Occipital lobe (tissue), 2 donors: ENCODE measurements around the gene SCGB3A2. TPM values are rescaled to one million over a fixed set of nuclear protein-coding genes. Genes with fewer than 3 reads are reported as not detected.

ENCODE experiments used
- DNase-seq: peaks from one replicate; lab custom pipeline; 2025; lab: John Stamatoyannopoulos, UW
- total RNA-seq: library from RNA; depleted of rRNA; stranded (reverse); fragments of >200 nt; gene quantifications from one replicate; pipeline ENCODE4 v1.2.3, GENCODE V29; 2014

Gene SCGB3A2
- total RNA-seq, result not detected

- DNase-seq, result no peak
Observed at GRCh38 chr5:147878066-147878759, at the start of gene SCGB3A2. Gene SCGB3A2, plus strand, starts transcription at chr5:147878711. Its CDS starts 93 bp downstream, at chr5:147878804.

- DNase-seq, result no peak
Observed at GRCh38 chr5:147830035-147830434, 48.5 kb upstream of the SCGB3A2 start.

- no peak for DNase-seq
Observed at GRCh38 chr5:147831465-147831864, 47.0 kb upstream of the SCGB3A2 start, which contains the start of gene SPINK1. Gene SPINK1, minus strand, starts transcription at chr5:147831671. Its CDS starts 94 bp downstream, at chr5:147831577.

GRCh38 chr5:147832541-147832940, 46.0 kb upstream of the SCGB3A2 start:
- DNase-seq, result no peak

- no peak for DNase-seq
Observed at GRCh38 chr5:147835386-147835798, 43.1 kb upstream of the SCGB3A2 start.

- DNase-seq, result no peak
Observed at GRCh38 chr5:147836439-147836838, 42.1 kb upstream of the SCGB3A2 start.

GRCh38 chr5:147842869-147843268, 35.6 kb upstream of the SCGB3A2 start:
- no peak for DNase-seq

GRCh38 chr5:147844846-147845245, 33.7 kb upstream of the SCGB3A2 start:
- no peak for DNase-seq

- DNase-seq, result no peak
Observed at GRCh38 chr5:147845618-147846017, 32.9 kb upstream of the SCGB3A2 start.

- DNase-seq, result no peak
Observed at GRCh38 chr5:147849226-147849625, 29.3 kb upstream of the SCGB3A2 start.

GRCh38 chr5:147851578-147851977, 26.9 kb upstream of the SCGB3A2 start:
- no peak for DNase-seq

GRCh38 chr5:147852365-147852764, 26.1 kb upstream of the SCGB3A2 start:
- DNase-seq, result no peak

- no peak for DNase-seq
Observed at GRCh38 chr5:147853372-147853987, 25.0 kb upstream of the SCGB3A2 start.

- DNase-seq, result no peak
Observed at GRCh38 chr5:147854331-147854730, 24.2 kb upstream of the SCGB3A2 start.

GRCh38 chr5:147854894-147855773, 23.4 kb upstream of the SCGB3A2 start:
- DNase-seq, result no peak

GRCh38 chr5:147855774-147856069, 22.8 kb upstream of the SCGB3A2 start:
- DNase-seq, result no peak

- DNase-seq, result no peak
Observed at GRCh38 chr5:147856801-147857200, 21.7 kb upstream of the SCGB3A2 start.

- DNase-seq, result peak; percentile 40
Observed at GRCh38 chr5:147857302-147858129, 21.0 kb upstream of the SCGB3A2 start.

GRCh38 chr5:147858565-147858964, 19.9 kb upstream of the SCGB3A2 start:
- DNase-seq, result no peak

GRCh38 chr5:147859962-147860640, 18.4 kb upstream of the SCGB3A2 start:
- DNase-seq, result no peak

- DNase-seq, result no peak
Observed at GRCh38 chr5:147860641-147861025, 17.9 kb upstream of the SCGB3A2 start.
